Memory B cell (primary cell): ENCODE results near the gene ANXA9.

Source experiments
- ATAC-seq: fragments of 150-1000 bp; cut with Tn5 transposase; 2 replicates; pipeline ENCODE4 v1.10.0; 2021; ENCODE audit warnings: low read depth, mild to moderate bottlenecking, moderate library complexity
- DNase-seq, 2 donors: peaks; one replicate each; pipeline ENCODE4 v3.0.0; 2022; ENCODE audit warnings: low spot score in 2 of 2
- H3K27ac Mint-ChIP-seq: one replicate; pipeline ENCODE4 v1.8.0; 2022; ENCODE audit warnings: mild to moderate bottlenecking, moderate library complexity, mixed read lengths
- H3K27me3 Mint-ChIP-seq: one replicate; pipeline ENCODE4 v1.8.0; 2022; ENCODE audit warnings: mixed read lengths
- H3K36me3 Mint-ChIP-seq: one replicate; pipeline ENCODE4 v1.8.0; 2022; ENCODE audit warnings: mild to moderate bottlenecking, mixed read lengths
- H3K4me1 Mint-ChIP-seq: one replicate; pipeline ENCODE4 v1.8.0; 2022; ENCODE audit warnings: mixed read lengths
- H3K4me3 Mint-ChIP-seq: one replicate; pipeline ENCODE4 v1.8.0; 2022; ENCODE audit warnings: mild to moderate bottlenecking, moderate library complexity, mixed read lengths
- H3K9me3 Mint-ChIP-seq: one replicate; pipeline ENCODE4 v1.8.0; 2022; ENCODE audit warnings: mixed read lengths

Gene ANXA9

GRCh38 chr1:151032164-151032563, 50.1 kb downstream of the ANXA9 start:
- no peak overlapping the region for H3K27ac Mint-ChIP-seq
- H3K4me1 Mint-ChIP-seq: no peaks in the 10 kb centered on the region
- peaks cover 36% of the 10 kb centered on the region for H3K36me3 Mint-ChIP-seq
- no peaks in the 10 kb centered on the region for H3K27me3 Mint-ChIP-seq
- no peak for ATAC-seq
- H3K4me3 Mint-ChIP-seq: no peak overlapping the region
- DNase-seq: no peak
- H3K9me3 Mint-ChIP-seq: no peaks in the 10 kb centered on the region

- H3K4me3 Mint-ChIP-seq: no peak overlapping the region
- H3K27me3 Mint-ChIP-seq: no peaks in the 10 kb centered on the region
- H3K27ac Mint-ChIP-seq: peak overlapping the region; percentile 4
- H3K4me1 Mint-ChIP-seq: no peaks in the 10 kb centered on the region
- peaks cover 31% of the 10 kb centered on the region for H3K36me3 Mint-ChIP-seq
- DNase-seq (no peak), ATAC-seq (no peak)
- no peaks in the 10 kb centered on the region for H3K9me3 Mint-ChIP-seq
Measured at GRCh38 chr1:151035167-151035566, 53.1 kb downstream of the ANXA9 start.

- no peak for ATAC-seq
- peaks cover 27% of the 10 kb centered on the region for H3K36me3 Mint-ChIP-seq
- H3K4me1 Mint-ChIP-seq: no peaks in the 10 kb centered on the region
- H3K9me3 Mint-ChIP-seq: no peaks in the 10 kb centered on the region
- no peak within 1 kb of the TSS for H3K27ac Mint-ChIP-seq
- DNase-seq: no peak
- H3K27me3 Mint-ChIP-seq: no peaks in the 10 kb centered on the region
- no peak within 1 kb of the TSS for H3K4me3 Mint-ChIP-seq
Measured at GRCh38 chr1:151036356-151036755, 54.3 kb downstream of the ANXA9 start, which contains the start of gene BNIPL. Gene BNIPL, plus strand, starts transcription at chr1:151036586. Its CDS starts 140 bp downstream, at chr1:151036726.

- H3K27me3 Mint-ChIP-seq: no peaks in the 10 kb centered on the region
- H3K4me3 Mint-ChIP-seq: no peak overlapping the region
- ATAC-seq: no peak
- no peaks in the 10 kb centered on the region for H3K4me1 Mint-ChIP-seq
- no peak for DNase-seq
- no peaks in the 10 kb centered on the region for H3K9me3 Mint-ChIP-seq
- H3K27ac Mint-ChIP-seq: no peak overlapping the region
- peaks cover 24% of the 10 kb centered on the region for H3K36me3 Mint-ChIP-seq
Measured at GRCh38 chr1:151037032-151037431, 54.9 kb downstream of the ANXA9 start.

GRCh38 chr1:151039521-151039920, 57.4 kb downstream of the ANXA9 start:
- DNase-seq (no peak), ATAC-seq (no peak)
- H3K4me3 Mint-ChIP-seq: no peak overlapping the region
- no peaks in the 10 kb centered on the region for H3K27me3 Mint-ChIP-seq
- no peaks in the 10 kb centered on the region for H3K9me3 Mint-ChIP-seq
- H3K27ac Mint-ChIP-seq: no peak overlapping the region
- peaks cover 2% of the 10 kb centered on the region for H3K4me1 Mint-ChIP-seq
- H3K36me3 Mint-ChIP-seq: peaks cover 18% of the 10 kb centered on the region

- peaks cover 4% of the 10 kb centered on the region for H3K4me1 Mint-ChIP-seq
- no peak overlapping the region for H3K27ac Mint-ChIP-seq
- DNase-seq (no peak), ATAC-seq (no peak)
- H3K27me3 Mint-ChIP-seq: no peaks in the 10 kb centered on the region
- no peaks in the 10 kb centered on the region for H3K9me3 Mint-ChIP-seq
- H3K4me3 Mint-ChIP-seq: no peak overlapping the region
- H3K36me3 Mint-ChIP-seq: peaks cover 8% of the 10 kb centered on the region
Measured at GRCh38 chr1:151043163-151043562, 61.1 kb downstream of the ANXA9 start.
